Measurements from ENCODE around the gene RPL11. TPM values are rescaled to one million over a fixed set of nuclear protein-coding genes. Genes with fewer than 3 reads are reported as not detected.

Gene RPL11
- total RNA-seq, 1 donor from 2014 or later, result 948 TPM

- Histone ChIP-seq H3K4me1 (no peaks in the 10 kb centered on the region), H3K4me3 (no peak overlapping the region), H3K27ac (no peak overlapping the region), H3K9me3 (no peaks in the 10 kb centered on the region), H3K36me3 (no peaks in the 10 kb centered on the region), H3K27me3 (no peaks in the 10 kb centered on the region)
- intact Hi-C loops (cut with DNase I), result no loop called here
- TF ChIP-seq POLR2AphosphoS5 (IDR thresholded peaks at IDR 0.05; ENCODE audit: insufficient read depth in 1 of 2, low read depth in 1 of 2) (no peak), POLR2A (IDR thresholded peaks at IDR 0.05) (no peak)
- TF ChIP-seq, protein P1, sequence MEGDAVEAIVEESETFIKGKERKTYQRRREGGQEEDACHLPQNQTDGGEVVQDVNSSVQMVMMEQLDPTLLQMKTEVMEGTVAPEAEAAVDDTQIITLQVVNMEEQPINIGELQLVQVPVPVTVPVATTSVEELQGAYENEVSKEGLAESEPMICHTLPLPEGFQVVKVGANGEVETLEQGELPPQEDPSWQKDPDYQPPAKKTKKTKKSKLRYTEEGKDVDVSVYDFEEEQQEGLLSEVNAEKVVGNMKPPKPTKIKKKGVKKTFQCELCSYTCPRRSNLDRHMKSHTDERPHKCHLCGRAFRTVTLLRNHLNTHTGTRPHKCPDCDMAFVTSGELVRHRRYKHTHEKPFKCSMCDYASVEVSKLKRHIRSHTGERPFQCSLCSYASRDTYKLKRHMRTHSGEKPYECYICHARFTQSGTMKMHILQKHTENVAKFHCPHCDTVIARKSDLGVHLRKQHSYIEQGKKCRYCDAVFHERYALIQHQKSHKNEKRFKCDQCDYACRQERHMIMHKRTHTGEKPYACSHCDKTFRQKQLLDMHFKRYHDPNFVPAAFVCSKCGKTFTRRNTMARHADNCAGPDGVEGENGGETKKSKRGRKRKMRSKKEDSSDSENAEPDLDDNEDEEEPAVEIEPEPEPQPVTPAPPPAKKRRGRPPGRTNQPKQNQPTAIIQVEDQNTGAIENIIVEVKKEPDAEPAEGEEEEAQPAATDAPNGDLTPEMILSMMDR (IDR thresholded peaks at IDR 0.05), result peak in 1 of 3 experiments; percentile 43
- DNase-seq (ENCODE audit: extremely low spot score in 2 of 2), result no peak
Measured at GRCh38 chr1:23657659-23658275, 33.8 kb upstream of the RPL11 start.

DNA sequence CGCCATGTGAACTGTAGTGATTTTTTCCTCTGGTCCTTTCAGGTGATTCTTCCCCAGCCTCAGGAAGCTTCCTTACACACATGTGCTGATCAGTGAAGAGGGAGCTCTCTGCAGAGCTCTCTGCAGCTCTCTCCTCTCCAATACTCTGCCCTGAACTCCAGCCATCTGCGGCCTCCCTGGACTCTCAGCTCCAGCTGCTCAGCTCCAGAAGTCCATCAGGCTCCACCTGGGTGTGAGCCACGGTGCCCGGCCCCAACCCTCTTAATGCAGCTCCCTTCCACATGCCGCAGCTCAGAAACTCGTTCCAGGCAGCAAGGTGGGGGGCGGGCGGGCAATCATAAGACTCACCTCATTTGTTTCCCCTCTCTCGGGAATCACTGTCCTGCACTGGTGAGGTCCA, 30.9 kb upstream of the RPL11 start:
- intact Hi-C loops (cut with DNase I), result no loop called here
- H3K4me1 ChIP-seq, result no peaks in the 10 kb centered on the region
- no peaks in the 10 kb centered on the region for H3K9me3 ChIP-seq
- no peak overlapping the region for H3K27ac ChIP-seq
- no peaks in the 10 kb centered on the region for H3K36me3 ChIP-seq
- TF ChIP-seq, protein P1 (IDR thresholded peaks at IDR 0.05), result no peak
- no peak for TF ChIP-seq POLR2AphosphoS5 (IDR thresholded peaks at IDR 0.05; ENCODE audit: insufficient read depth in 1 of 2, low read depth in 1 of 2)
- TF ChIP-seq POLR2A (IDR thresholded peaks at IDR 0.05), result no peak
- H3K4me3 ChIP-seq, result no peak overlapping the region
- H3K27me3 ChIP-seq, result no peaks in the 10 kb centered on the region
- DNase-seq (ENCODE audit: extremely low spot score in 2 of 2), result no peak

DNA sequence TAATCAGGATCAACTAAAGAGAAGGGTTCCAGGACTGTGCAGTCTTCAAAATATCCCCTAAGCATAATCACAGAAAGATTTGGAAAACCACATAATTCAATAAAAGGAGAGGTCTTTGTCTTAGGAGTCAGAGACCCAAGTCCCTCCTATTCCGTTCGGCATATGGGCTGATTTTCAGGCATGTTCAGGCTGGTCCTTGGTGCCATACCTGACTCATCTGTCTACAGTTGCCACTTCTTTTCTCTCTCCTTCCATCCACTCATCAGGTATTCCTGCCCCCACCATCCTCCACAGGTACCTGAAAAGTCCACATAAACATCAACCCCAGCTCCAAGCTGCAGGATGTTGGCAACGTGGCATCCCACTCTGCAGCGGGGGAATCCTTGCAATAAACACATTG, 29.7 kb upstream of the RPL11 start:
- no peak overlapping the region for H3K4me3 ChIP-seq
- intact Hi-C loops (cut with DNase I), result no loop called here
- no peaks in the 10 kb centered on the region for H3K36me3 ChIP-seq
- no peaks in the 10 kb centered on the region for H3K9me3 ChIP-seq
- TF ChIP-seq POLR2AphosphoS5 (IDR thresholded peaks at IDR 0.05; ENCODE audit: insufficient read depth in 1 of 2, low read depth in 1 of 2) (no peak), POLR2A (IDR thresholded peaks at IDR 0.05) (no peak)
- TF ChIP-seq, protein P1 (IDR thresholded peaks at IDR 0.05), result no peak
- H3K27ac ChIP-seq, result no peak overlapping the region
- DNase-seq (ENCODE audit: extremely low spot score in 2 of 2), result no peak
- no peaks in the 10 kb centered on the region for H3K4me1 ChIP-seq
- no peaks in the 10 kb centered on the region for H3K27me3 ChIP-seq

- TF ChIP-seq, protein P1 (IDR thresholded peaks at IDR 0.05), result no peak
- TF ChIP-seq POLR2AphosphoS5 (IDR thresholded peaks at IDR 0.05; ENCODE audit: insufficient read depth in 1 of 2, low read depth in 1 of 2), result no peak
- no peak for TF ChIP-seq POLR2A (IDR thresholded peaks at IDR 0.05)
- Histone ChIP-seq H3K36me3 (no peaks in the 10 kb centered on the region), H3K4me1 (no peaks in the 10 kb centered on the region), H3K4me3 (no peak overlapping the region), H3K9me3 (no peaks in the 10 kb centered on the region), H3K27me3 (no peaks in the 10 kb centered on the region), H3K27ac (no peak overlapping the region)
- no peak for DNase-seq (ENCODE audit: extremely low spot score in 2 of 2)
- intact Hi-C loops (cut with DNase I), result no loop called here
Measured at GRCh38 chr1:23664837-23665795, 26.5 kb upstream of the RPL11 start.
